ENCODE measurements around the gene ENOSF1. TPM values are rescaled to one million over a fixed set of nuclear protein-coding genes. Genes with fewer than 3 reads are reported as not detected.
A peak's percentile ranks its signal among the peaks of the same experiment; 100 is the strongest.

Gene ENOSF1
- total RNA-seq, 1 experiment from 2014 or later, result 88.5 TPM

- TF ChIP-seq, protein P1, sequence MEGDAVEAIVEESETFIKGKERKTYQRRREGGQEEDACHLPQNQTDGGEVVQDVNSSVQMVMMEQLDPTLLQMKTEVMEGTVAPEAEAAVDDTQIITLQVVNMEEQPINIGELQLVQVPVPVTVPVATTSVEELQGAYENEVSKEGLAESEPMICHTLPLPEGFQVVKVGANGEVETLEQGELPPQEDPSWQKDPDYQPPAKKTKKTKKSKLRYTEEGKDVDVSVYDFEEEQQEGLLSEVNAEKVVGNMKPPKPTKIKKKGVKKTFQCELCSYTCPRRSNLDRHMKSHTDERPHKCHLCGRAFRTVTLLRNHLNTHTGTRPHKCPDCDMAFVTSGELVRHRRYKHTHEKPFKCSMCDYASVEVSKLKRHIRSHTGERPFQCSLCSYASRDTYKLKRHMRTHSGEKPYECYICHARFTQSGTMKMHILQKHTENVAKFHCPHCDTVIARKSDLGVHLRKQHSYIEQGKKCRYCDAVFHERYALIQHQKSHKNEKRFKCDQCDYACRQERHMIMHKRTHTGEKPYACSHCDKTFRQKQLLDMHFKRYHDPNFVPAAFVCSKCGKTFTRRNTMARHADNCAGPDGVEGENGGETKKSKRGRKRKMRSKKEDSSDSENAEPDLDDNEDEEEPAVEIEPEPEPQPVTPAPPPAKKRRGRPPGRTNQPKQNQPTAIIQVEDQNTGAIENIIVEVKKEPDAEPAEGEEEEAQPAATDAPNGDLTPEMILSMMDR (IDR thresholded peaks at IDR 0.05; ENCODE audit: unreplicated experiment), result no peak
- peaks cover 9% of the 10 kb centered on the region for H3K4me1 Mint-ChIP-seq (ENCODE audit: low read depth, unreplicated experiment)
- peak overlapping the region; percentile 78 for H3K4me3 Mint-ChIP-seq (ENCODE audit: low read depth, unreplicated experiment)
- H3K27ac Mint-ChIP-seq (ENCODE audit: unreplicated experiment), result peak overlapping the region; percentile 17
- no peaks in the 10 kb centered on the region for H3K27me3 Mint-ChIP-seq (ENCODE audit: unreplicated experiment)
- peaks cover 3% of the 10 kb centered on the region for H3K9me3 Mint-ChIP-seq (ENCODE audit: low read depth, unreplicated experiment)
- intact Hi-C loops (cut with micrococcal nuclease; ENCODE audit: unreplicated experiment), result no loop called here
- CTCF ChIA-PET, result interaction anchor here (0.6 to 1.6 kb wide), 8 partner anchors 11 to 599 kb away, joined by 3 to 5 read pairs (median 4); partner anchors contain the start of gene ENOSF1
- DNase-seq, result peak; percentile 91
- H3K36me3 Mint-ChIP-seq (ENCODE audit: insufficient read depth, unreplicated experiment), result peaks cover 42% of the 10 kb centered on the region
- BruUV-seq (replicated peaks), result TSS peak; percentile 23
Observed at GRCh38 chr18:658001-658946, 54.2 kb downstream of the ENOSF1 start.

GRCh38 chr18:657311-658000 is 55.0 kb downstream of the ENOSF1 start, which contains the start of gene TYMS:
Gene TYMS, plus strand, starts transcription at chr18:657653. Its CDS starts 90 bp downstream, at chr18:657743.
- Mint-ChIP-seq H3K9me3 (ENCODE audit: low read depth, unreplicated experiment) (peaks cover 3% of the 10 kb centered on the region), H3K36me3 (ENCODE audit: insufficient read depth, unreplicated experiment) (peaks cover 42% of the 10 kb centered on the region), H3K27me3 (ENCODE audit: unreplicated experiment) (no peaks in the 10 kb centered on the region), H3K4me3 (ENCODE audit: low read depth, unreplicated experiment) (peak within 1 kb of the TSS; percentile 78), H3K27ac (ENCODE audit: unreplicated experiment) (peak within 1 kb of the TSS; percentile 69), H3K4me1 (ENCODE audit: low read depth, unreplicated experiment) (peaks cover 9% of the 10 kb centered on the region)
- DNase-seq, result peak; percentile 81
- TF ChIP-seq, protein P1 (IDR thresholded peaks at IDR 0.05; ENCODE audit: unreplicated experiment), result no peak
- CTCF ChIA-PET, result interaction anchor here (1.1 to 1.6 kb wide), 4 partner anchors 16 to 173 kb away, joined by 3 to 5 read pairs (median 4); partner anchors contain the start of gene ENOSF1
- BruUV-seq (replicated peaks), result no TSS peak
- intact Hi-C loops (cut with micrococcal nuclease; ENCODE audit: unreplicated experiment), result no loop called here

- peaks cover 9% of the 10 kb centered on the region for H3K4me1 Mint-ChIP-seq (ENCODE audit: low read depth, unreplicated experiment)
- no peaks in the 10 kb centered on the region for H3K9me3 Mint-ChIP-seq (ENCODE audit: low read depth, unreplicated experiment)
- CTCF ChIA-PET, result no interaction called here
- peaks cover 35% of the 10 kb centered on the region for H3K36me3 Mint-ChIP-seq (ENCODE audit: insufficient read depth, unreplicated experiment)
- no peak for DNase-seq
- TF ChIP-seq, protein P1 (IDR thresholded peaks at IDR 0.05; ENCODE audit: unreplicated experiment), result no peak
- intact Hi-C loops (cut with micrococcal nuclease; ENCODE audit: unreplicated experiment), result no loop called here
- peak overlapping the region; percentile 23 for H3K27ac Mint-ChIP-seq (ENCODE audit: unreplicated experiment)
- BruUV-seq (replicated peaks), result TSS peak; percentile 29
- H3K27me3 Mint-ChIP-seq (ENCODE audit: unreplicated experiment), result no peaks in the 10 kb centered on the region
- H3K4me3 Mint-ChIP-seq (ENCODE audit: low read depth, unreplicated experiment), result no peak overlapping the region
Observed at GRCh38 chr18:655445-655844, 57.0 kb downstream of the ENOSF1 start.

GRCh38 chr18:654601-655000 is 57.8 kb downstream of the ENOSF1 start:
- peaks cover 9% of the 10 kb centered on the region for H3K4me1 Mint-ChIP-seq (ENCODE audit: low read depth, unreplicated experiment)
- no peaks in the 10 kb centered on the region for H3K27me3 Mint-ChIP-seq (ENCODE audit: unreplicated experiment)
- peaks cover 28% of the 10 kb centered on the region for H3K36me3 Mint-ChIP-seq (ENCODE audit: insufficient read depth, unreplicated experiment)
- no peaks in the 10 kb centered on the region for H3K9me3 Mint-ChIP-seq (ENCODE audit: low read depth, unreplicated experiment)
- no peak overlapping the region for H3K4me3 Mint-ChIP-seq (ENCODE audit: low read depth, unreplicated experiment)
- DNase-seq, result no peak
- TF ChIP-seq, protein P1 (IDR thresholded peaks at IDR 0.05; ENCODE audit: unreplicated experiment), result no peak
- H3K27ac Mint-ChIP-seq (ENCODE audit: unreplicated experiment), result no peak overlapping the region
- intact Hi-C loops (cut with micrococcal nuclease; ENCODE audit: unreplicated experiment), result no loop called here
- no TSS peak for BruUV-seq (replicated peaks)
- CTCF ChIA-PET, result no interaction called here
